ENCODE data around the gene CEP97.
"Not testable (repeated sequence)": the region's sequence is repeated elsewhere in the genome, so short reads cannot be mapped to it uniquely, and the experiment has no call there.

The CEP97 gene

GRCh38 chr3:101741914-101742313, 17.5 kb downstream of the CEP97 start:
- not testable (repeated sequence) for H3K4me3 ChIP-seq (ENCODE audit: low read depth in 1 of 2, low read length in 2 of 2); H3K27ac ChIP-seq (ENCODE audit: low read length); H3K4me1 ChIP-seq (ENCODE audit: control insufficient read depth in 1 of 2, insufficient read depth in 2 of 2, low read length in 2 of 2); H3K9me3 ChIP-seq (ENCODE audit: control insufficient read depth in 1 of 2, low read length in 2 of 2); H3K27me3 ChIP-seq (ENCODE audit: low read depth, low read length); H3K36me3 ChIP-seq (ENCODE audit: control insufficient read depth in 1 of 2, insufficient read depth in 2 of 2, low read length in 2 of 2)

- Histone ChIP-seq H3K4me1 (ENCODE audit: control insufficient read depth in 1 of 2, insufficient read depth in 2 of 2, low read length in 2 of 2) (no peaks in the 10 kb centered on the region), H3K27me3 (ENCODE audit: low read depth, low read length) (no peaks in the 10 kb centered on the region), H3K4me3 (ENCODE audit: low read depth in 1 of 2, low read length in 2 of 2) (no peak overlapping the region), H3K27ac (ENCODE audit: low read length) (no peak overlapping the region), H3K9me3 (ENCODE audit: control insufficient read depth in 1 of 2, low read length in 2 of 2) (no peaks in the 10 kb centered on the region), H3K36me3 (ENCODE audit: control insufficient read depth in 1 of 2, insufficient read depth in 2 of 2, low read length in 2 of 2) (peaks cover 0 to 5% of the 10 kb centered on the region in 2 donors)
These were observed 20.4 kb downstream of the CEP97 start for GRCh38 chr3:101744811-101745210.

GRCh38 chr3:101745934-101746333, 21.5 kb downstream of the CEP97 start:
- H3K4me3 ChIP-seq (ENCODE audit: low read depth in 1 of 2, low read length in 2 of 2); H3K27me3 ChIP-seq (ENCODE audit: low read depth, low read length); H3K4me1 ChIP-seq (ENCODE audit: control insufficient read depth in 1 of 2, insufficient read depth in 2 of 2, low read length in 2 of 2); H3K9me3 ChIP-seq (ENCODE audit: control insufficient read depth in 1 of 2, low read length in 2 of 2); H3K36me3 ChIP-seq (ENCODE audit: control insufficient read depth in 1 of 2, insufficient read depth in 2 of 2, low read length in 2 of 2); H3K27ac ChIP-seq (ENCODE audit: low read length): not testable (repeated sequence)

- not testable (repeated sequence) for H3K9me3 ChIP-seq (ENCODE audit: control insufficient read depth in 1 of 2, low read length in 2 of 2); H3K27me3 ChIP-seq (ENCODE audit: low read depth, low read length); H3K27ac ChIP-seq (ENCODE audit: low read length); H3K4me1 ChIP-seq (ENCODE audit: control insufficient read depth in 1 of 2, insufficient read depth in 2 of 2, low read length in 2 of 2); H3K4me3 ChIP-seq (ENCODE audit: low read depth in 1 of 2, low read length in 2 of 2)
- peaks cover 24 to 30% of the 10 kb centered on the region in 2 donors for H3K36me3 ChIP-seq (ENCODE audit: control insufficient read depth in 1 of 2, insufficient read depth in 2 of 2, low read length in 2 of 2)
These were observed 29.1 kb downstream of the CEP97 start for GRCh38 chr3:101753386-101754113.

GRCh38 chr3:101758224-101758623, 33.8 kb downstream of the CEP97 start:
- Histone ChIP-seq H3K27ac (ENCODE audit: low read length) (no peak overlapping the region), H3K9me3 (ENCODE audit: control insufficient read depth in 1 of 2, low read length in 2 of 2) (no peaks in the 10 kb centered on the region), H3K4me3 (ENCODE audit: low read depth in 1 of 2, low read length in 2 of 2) (no peak overlapping the region), H3K36me3 (ENCODE audit: control insufficient read depth in 1 of 2, insufficient read depth in 2 of 2, low read length in 2 of 2) (peaks cover 26 to 33% of the 10 kb centered on the region in 2 donors), H3K4me1 (ENCODE audit: control insufficient read depth in 1 of 2, insufficient read depth in 2 of 2, low read length in 2 of 2) (no peaks in the 10 kb centered on the region), H3K27me3 (ENCODE audit: low read depth, low read length) (no peaks in the 10 kb centered on the region)

GRCh38 chr3:101762041-101762646, 37.7 kb downstream of the CEP97 start:
- peaks cover 15 to 23% of the 10 kb centered on the region in 2 donors for H3K36me3 ChIP-seq (ENCODE audit: control insufficient read depth in 1 of 2, insufficient read depth in 2 of 2, low read length in 2 of 2)
- H3K4me1 ChIP-seq (ENCODE audit: control insufficient read depth in 1 of 2, insufficient read depth in 2 of 2, low read length in 2 of 2), result no peaks in the 10 kb centered on the region
- H3K9me3 ChIP-seq (ENCODE audit: control insufficient read depth in 1 of 2, low read length in 2 of 2), result no peaks in the 10 kb centered on the region
- no peak overlapping the region for H3K27ac ChIP-seq (ENCODE audit: low read length)
- no peak overlapping the region for H3K4me3 ChIP-seq (ENCODE audit: low read depth in 1 of 2, low read length in 2 of 2)
- H3K27me3 ChIP-seq (ENCODE audit: low read depth, low read length), result no peaks in the 10 kb centered on the region

- H3K27ac ChIP-seq (ENCODE audit: low read length); H3K4me3 ChIP-seq (ENCODE audit: low read depth in 1 of 2, low read length in 2 of 2); H3K27me3 ChIP-seq (ENCODE audit: low read depth, low read length); H3K9me3 ChIP-seq (ENCODE audit: control insufficient read depth in 1 of 2, low read length in 2 of 2); H3K36me3 ChIP-seq (ENCODE audit: control insufficient read depth in 1 of 2, insufficient read depth in 2 of 2, low read length in 2 of 2): not testable (repeated sequence)
- H3K4me1 ChIP-seq (ENCODE audit: control insufficient read depth in 1 of 2, insufficient read depth in 2 of 2, low read length in 2 of 2), result peaks cover 5 to 20% of the 10 kb centered on the region in 2 donors
These were observed 53.4 kb downstream of the CEP97 start for GRCh38 chr3:101777745-101778281.

GRCh38 chr3:101778385-101779046, 54.1 kb downstream of the CEP97 start:
- H3K4me1 ChIP-seq (ENCODE audit: control insufficient read depth in 1 of 2, insufficient read depth in 2 of 2, low read length in 2 of 2), result peaks cover 5 to 20% of the 10 kb centered on the region in 2 donors
- H3K4me3 ChIP-seq (ENCODE audit: low read depth in 1 of 2, low read length in 2 of 2), result peak overlapping the region; percentile 85 to 87
- H3K27ac ChIP-seq (ENCODE audit: low read length), result peak overlapping the region; percentile 85
- H3K27me3 ChIP-seq (ENCODE audit: low read depth, low read length), result no peaks in the 10 kb centered on the region
- H3K9me3 ChIP-seq (ENCODE audit: control insufficient read depth in 1 of 2, low read length in 2 of 2), result no peaks in the 10 kb centered on the region
- peaks cover 4 to 5% of the 10 kb centered on the region in 2 donors for H3K36me3 ChIP-seq (ENCODE audit: control insufficient read depth in 1 of 2, insufficient read depth in 2 of 2, low read length in 2 of 2)

GRCh38 chr3:101779047-101779821, 54.8 kb downstream of the CEP97 start, which contains the start of gene NXPE3:
Gene NXPE3, plus strand, starts transcription at chr3:101779211. Its CDS starts 6,386 bp downstream, at chr3:101785597.
- Histone ChIP-seq H3K9me3 (ENCODE audit: control insufficient read depth in 1 of 2, low read length in 2 of 2) (no peaks in the 10 kb centered on the region), H3K4me3 (ENCODE audit: low read depth in 1 of 2, low read length in 2 of 2) (peak within 1 kb of the TSS; percentile 85 to 87), H3K27ac (ENCODE audit: low read length) (peak within 1 kb of the TSS; percentile 85), H3K4me1 (ENCODE audit: control insufficient read depth in 1 of 2, insufficient read depth in 2 of 2, low read length in 2 of 2) (peaks cover 5 to 20% of the 10 kb centered on the region in 2 donors), H3K27me3 (ENCODE audit: low read depth, low read length) (no peaks in the 10 kb centered on the region), H3K36me3 (ENCODE audit: control insufficient read depth in 1 of 2, insufficient read depth in 2 of 2, low read length in 2 of 2) (peaks cover 10 to 11% of the 10 kb centered on the region in 2 donors)

GRCh38 chr3:101779822-101780381, 55.5 kb downstream of the CEP97 start:
- Histone ChIP-seq H3K4me3 (ENCODE audit: low read depth in 1 of 2, low read length in 2 of 2) (peak overlapping the region; percentile 85 to 87), H3K36me3 (ENCODE audit: control insufficient read depth in 1 of 2, insufficient read depth in 2 of 2, low read length in 2 of 2) (peaks cover 12 to 17% of the 10 kb centered on the region in 2 donors), H3K27ac (ENCODE audit: low read length) (peak overlapping the region; percentile 35), H3K9me3 (ENCODE audit: control insufficient read depth in 1 of 2, low read length in 2 of 2) (no peaks in the 10 kb centered on the region), H3K4me1 (ENCODE audit: control insufficient read depth in 1 of 2, insufficient read depth in 2 of 2, low read length in 2 of 2) (peaks cover 5 to 20% of the 10 kb centered on the region in 2 donors), H3K27me3 (ENCODE audit: low read depth, low read length) (no peaks in the 10 kb centered on the region)

Data from muscle layer of duodenum (tissue), 2 donors.